Activated naive CD4-positive, alpha-beta T cell (primary cell): ENCODE results near the gene TRPC3.

ENCODE experiments used
- DNase-seq, 4 experiments: peaks; one replicate each; lab custom pipeline; 2025; lab: John Stamatoyannopoulos, UW

TRPC3 gene

DNA sequence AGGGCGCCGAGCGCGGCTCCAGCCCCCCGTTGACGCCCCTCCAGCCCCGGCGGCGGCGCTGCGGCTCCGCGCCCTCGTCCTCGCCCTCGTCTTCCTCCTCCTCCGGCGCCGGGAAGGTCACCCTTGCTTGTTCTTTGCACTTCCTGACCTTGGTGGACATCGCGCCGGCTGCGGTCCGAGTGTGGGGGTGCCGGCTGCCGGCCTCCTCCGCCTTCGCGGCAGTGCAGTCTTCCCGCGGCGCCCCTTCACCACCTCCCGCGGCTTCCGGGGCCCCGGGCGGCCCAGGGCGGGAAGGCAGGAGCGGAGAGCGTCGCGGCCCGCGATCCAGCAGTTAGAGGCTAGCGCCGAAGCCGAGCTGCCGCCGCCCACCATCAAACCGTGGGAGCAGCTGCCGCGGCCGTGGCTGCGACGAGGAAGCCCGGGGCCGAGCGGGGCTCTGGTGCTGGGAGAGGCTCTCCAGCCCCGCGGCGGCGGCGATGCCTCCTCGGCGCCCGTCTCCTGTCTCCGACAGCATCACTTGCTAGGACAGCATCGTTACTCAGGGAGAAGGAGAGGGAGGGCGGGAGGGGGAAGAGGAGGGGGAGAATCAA, at the start of gene TRPC3:
TSS of gene TRPC3 (minus strand) at position 540 of the 590 bp plus-strand sequence. CDS start at position 160, 380 bp downstream.
- peak in 3 of 4 experiments; percentile 1 to 7 (median 5) for DNase-seq

DNA sequence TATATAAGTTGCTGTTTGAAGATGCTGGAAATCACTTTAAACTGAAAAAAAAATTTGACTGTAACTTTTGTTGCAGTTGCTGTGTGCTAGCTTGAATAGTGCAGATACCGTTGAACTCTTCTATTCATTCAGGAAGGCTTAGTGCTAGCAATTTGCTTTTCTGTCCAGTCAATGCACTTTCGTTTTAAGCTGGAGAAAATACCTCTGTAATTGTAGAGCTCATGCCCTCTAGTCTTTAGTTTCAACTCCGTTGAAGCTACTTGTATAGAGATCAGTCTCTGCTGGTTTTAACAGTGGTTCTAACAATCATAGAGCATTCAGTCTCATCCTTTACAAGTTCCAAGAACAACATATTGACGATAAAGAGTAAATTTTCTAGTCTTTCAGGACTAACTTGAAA, 49.0 kb upstream of the TRPC3 start:
- no peak for DNase-seq

DNA sequence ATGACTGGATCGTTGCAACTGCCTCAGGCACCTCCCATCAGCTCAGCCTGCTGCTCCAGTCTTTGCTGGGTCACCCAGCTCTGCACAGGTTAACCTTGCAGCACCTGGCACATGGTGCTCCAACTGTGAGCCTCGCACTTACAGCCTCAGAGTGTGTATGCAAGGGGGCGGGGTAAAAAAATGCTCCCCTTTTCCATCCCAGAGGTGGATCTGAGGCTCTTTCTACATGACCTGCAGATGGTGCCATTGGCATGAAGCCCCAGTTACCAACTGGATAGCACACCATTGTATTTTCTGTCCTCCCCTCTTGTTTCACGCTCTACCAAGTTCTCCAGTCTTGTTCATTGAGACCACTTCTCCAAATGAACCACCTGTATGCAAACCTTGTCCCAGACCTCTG, 46.2 kb upstream of the TRPC3 start:
- DNase-seq, result no peak

DNA sequence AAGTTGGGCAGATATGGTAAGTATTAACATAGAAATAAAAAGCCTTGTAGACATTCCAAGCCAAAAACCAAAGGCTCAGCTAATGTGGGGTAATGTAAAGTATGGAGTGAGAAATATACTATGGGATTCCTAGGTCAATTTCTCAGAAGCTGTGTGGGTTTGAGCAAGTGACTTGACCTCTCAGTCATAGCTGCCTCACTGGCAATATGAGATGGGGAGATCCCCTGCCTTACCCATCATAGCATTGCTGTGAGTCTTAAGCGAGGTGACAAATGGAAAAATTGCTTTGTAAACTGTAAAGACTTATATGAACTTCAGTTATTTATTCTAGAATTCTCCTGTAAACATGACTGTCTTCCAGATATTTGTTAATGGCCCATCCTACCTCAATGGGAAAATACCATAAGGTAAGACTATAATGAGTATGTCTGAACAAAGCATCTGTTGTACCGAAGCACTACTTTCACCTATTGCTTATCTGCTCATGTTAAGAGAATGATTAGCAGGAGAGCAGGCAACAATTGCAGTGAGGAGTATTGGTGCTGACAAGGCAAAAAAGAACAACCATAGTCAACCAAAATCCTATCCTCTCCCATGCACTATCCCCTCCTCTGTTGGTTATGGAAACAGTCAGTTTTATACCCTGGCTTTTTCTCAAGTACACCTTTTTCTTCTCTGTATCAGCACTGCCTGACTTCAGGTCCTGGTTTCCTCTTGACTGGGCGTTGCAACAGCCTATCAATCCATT, 44.1 kb upstream of the TRPC3 start:
- no peak for DNase-seq

DNA sequence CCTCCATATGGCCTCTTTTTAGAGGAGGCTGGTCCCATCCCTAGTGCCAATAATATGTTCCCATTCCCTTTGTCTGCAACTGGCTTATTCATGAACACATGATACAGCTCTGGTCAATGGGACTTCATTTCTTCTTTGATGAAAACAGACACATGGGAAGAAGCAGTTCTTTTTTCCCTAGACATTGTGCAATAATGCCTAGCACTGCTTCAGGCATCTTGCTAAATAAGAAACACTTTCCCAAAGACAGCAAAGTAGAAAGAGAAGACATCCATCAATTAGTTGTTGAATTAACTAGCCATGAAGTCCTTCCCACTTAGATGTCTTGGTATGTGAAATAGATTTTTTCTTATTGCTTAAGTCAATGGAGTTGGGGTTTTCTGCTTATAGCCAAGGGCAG, 40.1 kb upstream of the TRPC3 start:
- no peak for DNase-seq

DNA sequence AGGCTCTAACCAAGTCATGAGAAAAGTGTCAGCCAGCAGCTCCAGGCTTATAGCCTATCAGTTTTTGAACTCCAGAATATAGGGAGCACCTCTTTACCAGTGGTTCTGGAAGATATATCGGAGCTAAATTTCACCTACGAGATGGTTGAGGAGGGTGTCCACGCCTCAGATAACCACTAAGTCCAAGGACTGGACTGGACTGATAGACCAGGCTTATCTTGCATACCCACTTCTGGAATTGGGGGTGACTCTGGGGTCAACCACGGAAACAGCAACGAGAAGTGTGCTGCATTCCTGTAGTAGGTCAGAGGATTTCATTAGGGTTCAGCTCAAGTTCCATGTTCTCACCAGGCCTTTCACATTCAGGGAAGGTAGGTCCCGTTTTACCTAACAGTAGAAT, 38.6 kb upstream of the TRPC3 start:
- DNase-seq, result no peak

DNA sequence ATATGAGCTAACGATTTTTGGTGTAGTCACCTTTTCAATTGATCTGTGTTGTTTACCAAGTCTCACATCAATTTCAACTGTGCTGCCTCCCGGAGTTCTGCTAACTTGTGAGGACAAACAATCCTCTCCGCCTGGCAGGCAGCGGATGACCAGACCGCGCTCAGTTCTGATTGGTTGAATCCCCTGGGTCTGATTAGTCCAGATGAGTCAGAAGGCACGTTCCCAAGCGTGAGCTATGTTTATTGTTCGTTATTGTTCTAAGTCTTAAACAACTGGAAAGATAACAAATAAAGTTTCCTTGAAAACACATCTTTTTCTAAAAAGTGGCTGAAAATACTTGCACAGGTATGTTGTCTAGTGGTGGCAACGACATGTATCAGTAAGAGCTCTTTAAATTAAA, 37.9 kb upstream of the TRPC3 start:
- DNase-seq, result no peak

DNA sequence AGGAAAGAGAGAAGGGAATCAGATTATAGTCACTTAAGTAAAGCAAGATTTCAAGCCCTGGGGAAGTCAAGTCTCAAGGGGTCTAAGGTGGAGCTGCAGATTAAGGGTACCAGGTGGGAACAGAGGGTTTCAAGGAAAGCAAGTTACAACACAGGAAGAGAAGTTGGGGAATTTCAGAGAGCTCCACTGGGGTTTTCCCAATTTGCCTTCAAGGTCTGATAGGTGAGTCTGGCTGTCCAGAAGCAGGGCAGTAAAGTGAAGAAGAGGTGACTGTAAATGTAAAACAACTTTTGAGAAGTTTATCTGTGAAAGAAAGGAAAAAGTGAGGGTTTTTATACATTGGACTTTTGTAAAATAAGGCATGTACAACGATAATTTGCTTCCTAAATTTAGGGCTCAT, 37.1 kb upstream of the TRPC3 start:
- DNase-seq, result no peak

DNA sequence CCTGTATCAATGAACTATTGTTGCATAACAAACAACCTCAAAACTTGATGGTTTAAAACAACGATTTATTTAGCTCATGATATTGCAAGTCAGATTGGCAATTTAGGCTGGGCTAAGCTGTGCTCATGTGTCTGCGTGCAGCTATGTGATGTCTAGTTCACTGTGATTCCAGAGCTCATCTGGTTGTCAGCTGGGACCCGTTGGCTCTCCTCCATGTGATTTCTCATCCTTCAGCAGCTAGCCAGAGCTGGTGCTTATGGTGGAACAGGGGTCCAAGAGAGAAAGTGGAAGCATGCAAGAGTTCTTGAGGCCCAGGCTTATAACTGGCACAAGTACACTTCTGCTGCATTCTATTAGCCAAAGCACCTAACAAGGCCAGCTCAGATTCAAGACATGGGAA, 28.8 kb upstream of the TRPC3 start:
- no peak for DNase-seq

DNA sequence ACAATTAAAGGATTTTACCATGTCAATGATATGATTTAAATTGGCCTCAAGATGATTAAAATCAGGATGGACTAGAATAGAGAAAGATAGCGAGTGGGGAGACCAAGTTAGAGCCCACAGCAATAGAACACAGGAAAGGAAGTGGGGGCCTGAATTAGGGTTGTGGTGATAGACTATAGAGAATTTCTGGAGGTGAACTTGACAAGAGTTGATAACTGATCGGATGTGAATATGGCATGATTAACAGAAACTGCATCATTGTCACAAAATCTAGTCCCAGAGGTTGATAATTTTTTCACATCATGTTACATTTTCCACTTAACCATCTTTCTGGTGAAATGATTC, 26.3 kb upstream of the TRPC3 start:
- no peak for DNase-seq

DNA sequence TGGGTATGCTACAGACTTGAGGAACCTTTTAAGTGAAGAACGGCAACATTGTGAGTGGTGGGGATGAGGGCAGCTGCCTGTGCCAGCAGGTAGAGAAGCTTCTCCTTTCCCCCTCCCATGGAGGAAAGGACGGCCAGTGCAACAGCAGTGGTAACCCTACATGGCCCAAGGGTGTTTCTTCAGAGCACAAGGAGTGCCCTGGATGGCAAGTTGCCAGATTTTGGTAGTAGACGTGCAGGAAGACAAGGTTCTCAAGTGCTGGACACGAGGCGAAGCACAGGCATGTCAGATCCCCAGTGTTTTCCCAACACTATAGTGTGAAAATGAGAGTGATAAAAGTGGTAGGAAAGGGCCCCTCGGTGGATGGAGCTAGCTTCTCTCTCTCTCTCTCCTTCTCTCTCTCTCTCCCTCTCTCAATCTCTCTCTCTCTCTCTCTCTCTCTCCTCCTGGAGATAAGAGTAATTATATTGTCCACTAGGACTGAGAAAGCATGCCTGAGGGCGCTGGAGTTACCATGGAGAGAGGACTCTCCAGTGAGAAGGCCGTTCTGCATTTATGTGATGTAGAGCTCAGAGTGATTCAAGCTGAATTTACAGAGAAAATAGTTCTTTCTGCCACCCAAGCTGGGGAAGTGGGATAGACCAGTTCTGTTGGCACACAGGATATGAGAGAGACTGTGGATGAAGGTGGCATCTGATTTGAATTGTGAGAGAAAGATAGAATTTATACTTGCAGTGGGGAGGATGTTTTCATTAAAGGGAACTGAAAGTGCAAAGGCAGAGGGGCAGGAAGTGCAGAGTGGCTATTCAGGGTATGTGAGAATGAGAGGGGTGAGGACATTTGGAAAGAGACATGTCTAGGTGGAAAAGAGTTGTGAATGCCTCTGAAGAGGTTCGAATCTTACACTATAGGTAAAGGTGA, 25.7 kb upstream of the TRPC3 start:
- no peak for DNase-seq

DNA sequence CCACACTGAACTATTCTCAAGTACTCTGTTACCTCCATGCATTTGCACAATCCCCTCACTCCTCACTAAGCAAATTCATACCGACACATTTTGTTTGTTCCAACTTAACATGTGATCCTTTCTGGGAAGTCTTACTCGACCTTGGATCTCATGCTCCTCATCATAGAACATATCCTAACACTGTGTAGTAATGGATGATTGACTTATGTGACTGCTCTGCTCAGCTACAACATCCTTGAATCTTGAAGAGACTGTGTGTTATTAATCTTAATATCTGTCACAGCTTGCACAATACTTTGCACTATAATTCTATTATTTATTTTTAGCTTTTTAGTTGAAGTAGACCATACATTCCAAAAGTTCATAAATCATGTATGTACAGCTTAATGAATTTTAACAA, 23.9 kb upstream of the TRPC3 start:
- DNase-seq, result no peak

DNA sequence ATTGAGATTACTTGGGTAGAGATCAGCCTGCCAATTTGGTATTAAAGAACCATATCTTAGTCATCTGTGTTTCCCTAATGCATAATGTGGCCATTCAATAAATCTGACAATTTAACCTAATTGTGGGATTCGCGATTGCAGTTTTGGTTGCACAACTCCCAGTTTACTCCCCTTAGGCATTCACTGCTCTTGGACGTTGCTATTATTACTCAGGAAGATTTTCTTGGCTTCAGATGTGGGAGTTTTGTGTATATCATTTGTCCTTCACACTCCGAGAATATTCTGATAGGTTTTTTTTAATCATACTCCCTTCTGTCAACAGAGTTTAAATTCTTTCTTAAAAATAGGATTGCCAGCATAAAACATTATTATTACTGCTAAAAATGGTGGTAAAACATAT, 22.0 kb upstream of the TRPC3 start:
- no peak for DNase-seq

DNA sequence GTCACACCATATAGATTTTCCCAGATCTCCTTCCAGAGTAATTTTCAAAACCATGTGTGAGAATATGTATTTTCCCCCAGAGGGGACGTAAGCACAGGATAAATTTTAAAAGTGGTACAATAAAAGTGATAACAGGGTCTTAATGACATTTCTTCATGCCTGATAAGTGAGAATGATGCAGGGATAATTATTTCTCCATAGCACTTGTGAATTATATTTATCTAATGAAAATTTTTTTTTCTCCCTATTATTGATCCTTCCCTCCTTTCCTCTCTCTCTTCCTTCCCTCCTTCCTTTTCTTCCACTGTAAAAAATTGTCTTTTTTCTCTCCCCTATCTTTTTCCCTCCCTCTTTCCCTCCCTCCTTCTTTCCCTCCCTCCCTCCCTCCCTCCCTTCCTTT, 17.0 kb upstream of the TRPC3 start:
- DNase-seq, result no peak

DNA sequence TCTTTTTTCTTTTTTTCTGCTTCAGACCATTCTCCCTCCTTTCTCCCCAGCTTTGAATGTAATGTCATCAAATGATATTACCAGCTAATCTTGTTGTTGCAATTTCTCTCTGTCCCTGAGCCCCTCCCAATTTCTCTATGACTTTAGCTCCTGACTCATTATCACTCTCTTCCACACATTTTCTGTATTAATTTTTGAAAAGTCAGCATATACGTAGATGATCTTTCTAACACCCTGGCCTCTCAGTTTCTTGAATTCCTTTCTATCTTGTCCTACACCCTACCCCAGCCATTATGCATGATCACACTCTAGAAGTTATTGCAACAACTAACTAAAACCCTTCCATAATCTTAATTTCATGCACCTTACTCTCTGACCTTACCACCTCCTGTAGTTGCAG, 13.1 kb upstream of the TRPC3 start:
- no peak for DNase-seq

DNA sequence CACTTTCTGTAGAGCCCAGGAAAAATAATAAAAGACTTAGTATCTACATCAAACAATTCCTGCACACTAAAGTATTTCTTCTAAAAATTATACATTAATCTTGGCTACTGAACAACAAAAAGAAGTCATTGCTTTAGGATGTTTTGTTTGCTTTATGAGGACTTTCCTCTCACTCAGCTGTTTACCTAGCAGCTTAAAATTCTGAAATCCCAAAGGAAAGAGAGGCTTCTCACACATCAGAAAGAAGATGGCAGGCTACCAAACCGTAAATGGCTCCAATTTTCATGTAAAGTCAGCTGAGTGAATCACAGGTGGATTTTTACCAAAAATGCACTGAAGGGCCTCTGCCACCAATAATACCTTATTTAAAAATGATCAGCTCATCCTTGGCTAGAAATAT, 9.0 kb upstream of the TRPC3 start:
- DNase-seq, result no peak

DNA sequence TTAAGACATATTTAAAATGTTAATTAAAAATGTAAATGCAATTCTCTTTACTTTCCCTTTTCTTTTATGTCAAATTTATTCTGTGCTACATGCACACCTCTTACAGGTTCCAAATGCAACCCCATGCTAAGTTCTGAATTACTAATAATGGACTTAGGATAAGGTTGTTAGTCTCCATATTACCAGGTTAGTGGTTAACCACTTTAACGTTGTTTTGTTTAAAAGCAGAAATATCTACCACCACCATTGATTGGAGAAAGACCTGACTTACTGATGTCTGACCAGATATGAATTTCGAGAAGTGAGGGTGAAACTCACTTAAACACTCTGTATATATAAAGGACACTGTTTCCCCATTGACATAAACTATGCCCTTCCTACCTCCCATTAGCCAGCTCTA, 6.9 kb upstream of the TRPC3 start:
- DNase-seq, result no peak

DNA sequence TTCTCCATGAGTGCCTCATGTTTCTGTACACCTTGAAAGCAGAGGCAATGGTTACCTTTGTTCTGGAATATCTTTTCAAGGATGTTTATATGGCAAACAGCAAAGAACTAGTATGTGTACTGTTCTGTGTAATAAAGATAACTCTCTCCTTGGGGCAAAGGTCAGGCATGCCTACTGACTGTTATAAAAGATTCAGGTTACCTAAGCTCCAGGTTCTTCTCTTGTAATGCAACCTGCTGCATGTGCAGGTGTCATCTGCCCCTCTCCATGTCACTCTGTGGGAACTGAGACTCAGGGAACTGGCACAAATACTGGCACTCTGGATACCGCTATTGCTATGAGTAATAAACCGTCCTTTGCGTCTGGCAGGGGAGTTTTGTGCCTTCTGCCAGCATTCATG, 5.4 kb upstream of the TRPC3 start:
- no peak for DNase-seq

DNA sequence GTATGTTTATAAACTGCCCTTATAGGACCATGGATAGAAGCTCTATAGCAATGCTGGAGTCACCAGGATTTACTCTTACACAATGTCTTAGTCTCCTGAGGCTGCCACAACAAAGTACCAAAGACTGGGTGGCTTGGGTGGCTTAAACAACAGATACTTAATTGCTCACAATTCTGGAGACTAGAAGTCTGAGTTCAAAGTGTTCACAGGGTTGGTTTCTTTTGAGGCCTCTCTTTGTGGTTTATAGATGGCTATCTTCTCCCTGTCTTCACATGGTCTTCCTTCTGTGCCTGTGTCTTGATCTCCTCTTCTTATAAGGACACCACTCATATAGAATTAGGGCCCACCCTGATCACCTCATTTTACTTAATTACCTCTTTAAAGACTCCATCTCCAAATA, 2.0 kb upstream of the TRPC3 start:
- no peak for DNase-seq

DNA sequence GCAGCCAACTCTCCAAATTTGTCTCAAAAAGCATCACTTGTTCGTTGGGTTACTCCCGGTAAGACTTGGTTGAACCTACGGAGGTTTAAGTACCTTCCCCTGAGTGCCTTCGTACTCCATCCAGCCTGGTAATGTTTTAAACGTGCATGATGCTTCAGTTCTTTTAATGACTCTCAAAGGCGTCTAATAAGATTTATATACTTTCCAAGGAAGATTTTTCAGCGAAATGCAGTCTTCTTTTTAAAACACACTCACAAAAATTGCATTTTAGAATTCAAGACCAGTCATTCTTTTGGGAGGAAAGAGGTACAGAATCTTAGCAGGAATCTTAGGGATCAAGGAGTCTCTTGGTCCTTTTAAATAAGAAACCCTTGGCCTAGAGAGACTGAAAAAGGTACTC, 430 bp upstream of the TRPC3 start:
- no peak for DNase-seq

DNA sequence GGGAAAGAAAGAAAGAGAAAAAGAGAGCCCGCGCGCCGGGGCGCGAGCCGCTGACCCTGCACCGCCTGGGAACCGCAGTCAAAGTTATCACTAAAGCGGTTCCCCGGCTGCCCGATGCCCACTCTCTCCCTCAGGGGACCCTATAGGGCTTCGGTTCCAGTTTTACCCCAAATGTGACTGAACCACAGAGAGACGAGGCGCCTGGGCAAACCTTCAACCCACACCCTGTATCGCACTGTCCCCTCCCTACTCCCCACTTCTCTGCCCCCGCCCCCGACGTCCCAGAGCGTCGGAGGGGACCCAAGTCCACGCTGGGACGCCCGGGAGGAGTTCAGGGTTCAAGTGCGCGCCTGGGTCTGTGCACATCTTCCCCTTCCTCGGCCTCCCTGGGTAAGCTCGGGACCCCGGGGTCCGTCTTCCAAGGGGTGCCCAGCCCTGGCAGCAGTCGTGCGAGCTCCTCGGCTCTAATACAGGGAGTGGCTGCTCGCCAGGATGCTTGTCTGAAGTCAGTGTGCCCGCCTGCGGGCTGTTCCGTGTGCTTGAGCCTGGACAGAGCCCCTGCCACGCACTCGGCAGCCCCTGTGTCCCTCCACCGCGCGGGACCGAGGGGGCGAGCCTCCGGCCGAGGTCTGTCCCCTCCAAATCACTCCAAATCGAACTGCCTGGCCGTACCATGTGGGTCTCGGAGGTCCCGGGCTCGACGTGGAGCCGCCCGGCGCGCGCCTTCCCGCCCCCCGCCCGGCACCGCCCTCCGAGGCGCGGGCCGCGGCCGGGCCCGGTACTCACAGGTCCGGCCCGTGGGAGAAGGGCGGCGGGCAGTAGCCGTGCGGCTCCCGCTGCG, 960 bp downstream of the TRPC3 start:
- DNase-seq, result peak in 2 of 4 experiments; percentile 3 to 7

DNA sequence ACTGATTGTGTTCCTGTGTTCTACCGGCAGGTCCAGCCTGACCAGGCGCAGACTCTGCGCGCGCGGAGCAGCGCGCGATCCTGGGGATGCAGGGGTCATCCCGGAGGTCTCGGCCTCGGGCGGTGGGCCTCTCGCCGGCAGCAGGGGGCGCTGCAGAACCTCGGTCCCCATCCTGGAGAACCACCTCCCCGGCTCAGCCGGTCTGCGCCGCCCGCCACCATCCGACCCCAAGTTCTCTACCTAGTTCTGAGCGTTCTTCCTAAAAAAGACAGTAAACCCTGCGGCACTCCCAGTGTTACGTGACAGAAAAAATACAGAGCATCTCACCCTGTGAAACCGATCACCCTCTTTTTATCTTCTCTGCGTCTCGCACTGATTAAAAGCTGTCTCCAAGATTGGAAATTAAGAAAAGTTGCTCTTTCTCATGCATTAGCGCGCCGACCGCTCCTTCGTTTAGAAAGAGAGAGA, 1.6 kb downstream of the TRPC3 start:
- peak; percentile 71 to 77 (median 73) for DNase-seq
